Measurements from ENCODE around the gene RND1. TPM values are rescaled to one million over a fixed set of nuclear protein-coding genes. Genes with fewer than 3 reads are reported as not detected.

RND1 gene
- total and polyA plus RNA-seq, 2 of the 13 experiments (the other 11 are each of a cell fraction or from before 2014, with no cell fraction given), result 1.8 to 1.9 TPM

DNA sequence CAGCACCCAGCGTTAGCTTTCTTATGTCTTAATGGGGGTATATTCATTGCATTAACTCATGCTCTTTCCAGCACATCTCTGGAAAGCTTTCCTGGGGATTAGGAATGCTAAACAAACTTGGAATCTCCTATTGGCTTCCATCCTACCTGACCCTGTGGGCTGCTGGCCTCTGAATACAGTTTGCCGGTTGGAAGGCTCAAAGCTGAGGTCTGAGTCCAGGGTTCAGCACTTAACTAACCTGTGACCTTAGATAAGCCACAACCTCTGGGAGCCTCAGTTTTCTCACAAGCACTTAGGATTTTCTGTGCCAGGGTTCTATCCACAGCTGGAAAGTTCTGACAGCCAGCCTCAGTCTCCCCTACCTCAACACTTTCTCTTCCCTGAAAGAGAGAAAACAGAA is 12.9 kb upstream of the RND1 start (continued):
- TF ChIP-seq, protein P1, sequence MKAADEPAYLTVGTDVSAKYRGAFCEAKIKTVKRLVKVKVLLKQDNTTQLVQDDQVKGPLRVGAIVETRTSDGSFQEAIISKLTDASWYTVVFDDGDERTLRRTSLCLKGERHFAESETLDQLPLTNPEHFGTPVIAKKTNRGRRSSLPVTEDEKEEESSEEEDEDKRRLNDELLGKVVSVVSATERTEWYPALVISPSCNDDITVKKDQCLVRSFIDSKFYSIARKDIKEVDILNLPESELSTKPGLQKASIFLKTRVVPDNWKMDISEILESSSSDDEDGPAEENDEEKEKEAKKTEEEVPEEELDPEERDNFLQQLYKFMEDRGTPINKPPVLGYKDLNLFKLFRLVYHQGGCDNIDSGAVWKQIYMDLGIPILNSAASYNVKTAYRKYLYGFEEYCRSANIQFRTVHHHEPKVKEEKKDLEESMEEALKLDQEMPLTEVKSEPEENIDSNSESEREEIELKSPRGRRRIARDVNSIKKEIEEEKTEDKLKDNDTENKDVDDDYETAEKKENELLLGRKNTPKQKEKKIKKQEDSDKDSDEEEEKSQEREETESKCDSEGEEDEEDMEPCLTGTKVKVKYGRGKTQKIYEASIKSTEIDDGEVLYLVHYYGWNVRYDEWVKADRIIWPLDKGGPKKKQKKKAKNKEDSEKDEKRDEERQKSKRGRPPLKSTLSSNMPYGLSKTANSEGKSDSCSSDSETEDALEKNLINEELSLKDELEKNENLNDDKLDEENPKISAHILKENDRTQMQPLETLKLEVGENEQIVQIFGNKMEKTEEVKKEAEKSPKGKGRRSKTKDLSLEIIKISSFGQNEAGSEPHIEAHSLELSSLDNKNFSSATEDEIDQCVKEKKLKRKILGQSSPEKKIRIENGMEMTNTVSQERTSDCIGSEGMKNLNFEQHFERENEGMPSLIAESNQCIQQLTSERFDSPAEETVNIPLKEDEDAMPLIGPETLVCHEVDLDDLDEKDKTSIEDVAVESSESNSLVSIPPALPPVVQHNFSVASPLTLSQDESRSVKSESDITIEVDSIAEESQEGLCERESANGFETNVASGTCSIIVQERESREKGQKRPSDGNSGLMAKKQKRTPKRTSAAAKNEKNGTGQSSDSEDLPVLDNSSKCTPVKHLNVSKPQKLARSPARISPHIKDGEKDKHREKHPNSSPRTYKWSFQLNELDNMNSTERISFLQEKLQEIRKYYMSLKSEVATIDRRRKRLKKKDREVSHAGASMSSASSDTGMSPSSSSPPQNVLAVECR (CRISPR knock-in tag; IDR thresholded peaks at IDR 0.05; ENCODE audit: borderline replicate concordance), result no peak
- TF ChIP-seq, protein P2, sequence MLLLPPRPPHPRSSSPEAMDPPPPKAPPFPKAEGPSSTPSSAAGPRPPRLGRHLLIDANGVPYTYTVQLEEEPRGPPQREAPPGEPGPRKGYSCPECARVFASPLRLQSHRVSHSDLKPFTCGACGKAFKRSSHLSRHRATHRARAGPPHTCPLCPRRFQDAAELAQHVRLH (CRISPR knock-in tag; IDR thresholded peaks at IDR 0.05; ENCODE audit: borderline replicate concordance, low read depth), result no peak
- TF ChIP-seq, protein P3, sequence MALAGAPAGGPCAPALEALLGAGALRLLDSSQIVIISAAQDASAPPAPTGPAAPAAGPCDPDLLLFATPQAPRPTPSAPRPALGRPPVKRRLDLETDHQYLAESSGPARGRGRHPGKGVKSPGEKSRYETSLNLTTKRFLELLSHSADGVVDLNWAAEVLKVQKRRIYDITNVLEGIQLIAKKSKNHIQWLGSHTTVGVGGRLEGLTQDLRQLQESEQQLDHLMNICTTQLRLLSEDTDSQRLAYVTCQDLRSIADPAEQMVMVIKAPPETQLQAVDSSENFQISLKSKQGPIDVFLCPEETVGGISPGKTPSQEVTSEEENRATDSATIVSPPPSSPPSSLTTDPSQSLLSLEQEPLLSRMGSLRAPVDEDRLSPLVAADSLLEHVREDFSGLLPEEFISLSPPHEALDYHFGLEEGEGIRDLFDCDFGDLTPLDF (CRISPR knock-in tag; IDR thresholded peaks at IDR 0.05), result no peak
- TF ChIP-seq STAT5B (CRISPR knock-in tag; IDR thresholded peaks at IDR 0.05) (no peak), IRF2 (CRISPR knock-in tag; IDR thresholded peaks at IDR 0.05) (no peak), HNF4G (IDR thresholded peaks at IDR 0.05; ENCODE audit: borderline replicate concordance, low read depth, low read length) (peak; percentile 48; the same call in 1 of the 2 replicates), HNF4G (CRISPR knock-in tag; IDR thresholded peaks at IDR 0.05; ENCODE audit: borderline replicate concordance, low read depth) (no peak), YY1 (IDR thresholded peaks at IDR 0.05; ENCODE audit: insufficient read depth, insufficient replicate concordance, low read depth, low read length) (no peak), HNF4A (CRISPR knock-in tag; IDR thresholded peaks at IDR 0.05) (peak; percentile 82), TEAD3 (CRISPR knock-in tag; optimal IDR thresholded peaks at IDR 0.05; ENCODE audit: borderline replicate concordance) (peak; percentile 8)
- TF ChIP-seq, protein P4, sequence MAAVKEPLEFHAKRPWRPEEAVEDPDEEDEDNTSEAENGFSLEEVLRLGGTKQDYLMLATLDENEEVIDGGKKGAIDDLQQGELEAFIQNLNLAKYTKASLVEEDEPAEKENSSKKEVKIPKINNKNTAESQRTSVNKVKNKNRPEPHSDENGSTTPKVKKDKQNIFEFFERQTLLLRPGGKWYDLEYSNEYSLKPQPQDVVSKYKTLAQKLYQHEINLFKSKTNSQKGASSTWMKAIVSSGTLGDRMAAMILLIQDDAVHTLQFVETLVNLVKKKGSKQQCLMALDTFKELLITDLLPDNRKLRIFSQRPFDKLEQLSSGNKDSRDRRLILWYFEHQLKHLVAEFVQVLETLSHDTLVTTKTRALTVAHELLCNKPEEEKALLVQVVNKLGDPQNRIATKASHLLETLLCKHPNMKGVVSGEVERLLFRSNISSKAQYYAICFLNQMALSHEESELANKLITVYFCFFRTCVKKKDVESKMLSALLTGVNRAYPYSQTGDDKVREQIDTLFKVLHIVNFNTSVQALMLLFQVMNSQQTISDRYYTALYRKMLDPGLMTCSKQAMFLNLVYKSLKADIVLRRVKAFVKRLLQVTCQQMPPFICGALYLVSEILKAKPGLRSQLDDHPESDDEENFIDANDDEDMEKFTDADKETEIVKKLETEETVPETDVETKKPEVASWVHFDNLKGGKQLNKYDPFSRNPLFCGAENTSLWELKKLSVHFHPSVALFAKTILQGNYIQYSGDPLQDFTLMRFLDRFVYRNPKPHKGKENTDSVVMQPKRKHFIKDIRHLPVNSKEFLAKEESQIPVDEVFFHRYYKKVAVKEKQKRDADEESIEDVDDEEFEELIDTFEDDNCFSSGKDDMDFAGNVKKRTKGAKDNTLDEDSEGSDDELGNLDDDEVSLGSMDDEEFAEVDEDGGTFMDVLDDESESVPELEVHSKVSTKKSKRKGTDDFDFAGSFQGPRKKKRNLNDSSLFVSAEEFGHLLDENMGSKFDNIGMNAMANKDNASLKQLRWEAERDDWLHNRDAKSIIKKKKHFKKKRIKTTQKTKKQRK (IDR thresholded peaks at IDR 0.05; ENCODE audit: low read length), result no peak
- TF ChIP-seq, protein P5, sequence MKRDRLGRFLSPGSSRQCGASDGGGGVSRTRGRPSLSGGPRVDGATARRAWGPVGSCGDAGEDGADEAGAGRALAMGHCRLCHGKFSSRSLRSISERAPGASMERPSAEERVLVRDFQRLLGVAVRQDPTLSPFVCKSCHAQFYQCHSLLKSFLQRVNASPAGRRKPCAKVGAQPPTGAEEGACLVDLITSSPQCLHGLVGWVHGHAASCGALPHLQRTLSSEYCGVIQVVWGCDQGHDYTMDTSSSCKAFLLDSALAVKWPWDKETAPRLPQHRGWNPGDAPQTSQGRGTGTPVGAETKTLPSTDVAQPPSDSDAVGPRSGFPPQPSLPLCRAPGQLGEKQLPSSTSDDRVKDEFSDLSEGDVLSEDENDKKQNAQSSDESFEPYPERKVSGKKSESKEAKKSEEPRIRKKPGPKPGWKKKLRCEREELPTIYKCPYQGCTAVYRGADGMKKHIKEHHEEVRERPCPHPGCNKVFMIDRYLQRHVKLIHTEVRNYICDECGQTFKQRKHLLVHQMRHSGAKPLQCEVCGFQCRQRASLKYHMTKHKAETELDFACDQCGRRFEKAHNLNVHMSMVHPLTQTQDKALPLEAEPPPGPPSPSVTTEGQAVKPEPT (CRISPR knock-in tag; IDR thresholded peaks at IDR 0.05; ENCODE audit: low read depth), result no peak
- TF ChIP-seq, protein P6, sequence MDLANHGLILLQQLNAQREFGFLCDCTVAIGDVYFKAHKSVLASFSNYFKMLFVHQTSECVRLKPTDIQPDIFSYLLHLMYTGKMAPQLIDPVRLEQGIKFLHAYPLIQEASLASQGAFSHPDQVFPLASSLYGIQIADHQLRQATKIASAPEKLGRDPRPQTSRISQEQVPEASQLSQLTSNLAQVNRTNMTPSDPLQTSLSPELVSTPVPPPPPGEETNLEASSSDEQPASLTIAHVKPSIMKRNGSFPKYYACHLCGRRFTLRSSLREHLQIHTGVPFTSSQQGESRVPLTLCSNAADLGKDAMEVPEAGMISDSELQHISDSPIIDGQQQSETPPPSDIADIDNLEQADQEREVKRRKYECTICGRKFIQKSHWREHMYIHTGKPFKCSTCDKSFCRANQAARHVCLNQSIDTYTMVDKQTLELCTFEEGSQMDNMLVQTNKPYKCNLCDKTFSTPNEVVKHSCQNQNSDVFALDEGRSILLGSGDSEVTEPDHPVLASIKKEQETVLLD (CRISPR knock-in tag; IDR thresholded peaks at IDR 0.05; ENCODE audit: low read depth), result no peak
- TF ChIP-seq, protein P7, sequence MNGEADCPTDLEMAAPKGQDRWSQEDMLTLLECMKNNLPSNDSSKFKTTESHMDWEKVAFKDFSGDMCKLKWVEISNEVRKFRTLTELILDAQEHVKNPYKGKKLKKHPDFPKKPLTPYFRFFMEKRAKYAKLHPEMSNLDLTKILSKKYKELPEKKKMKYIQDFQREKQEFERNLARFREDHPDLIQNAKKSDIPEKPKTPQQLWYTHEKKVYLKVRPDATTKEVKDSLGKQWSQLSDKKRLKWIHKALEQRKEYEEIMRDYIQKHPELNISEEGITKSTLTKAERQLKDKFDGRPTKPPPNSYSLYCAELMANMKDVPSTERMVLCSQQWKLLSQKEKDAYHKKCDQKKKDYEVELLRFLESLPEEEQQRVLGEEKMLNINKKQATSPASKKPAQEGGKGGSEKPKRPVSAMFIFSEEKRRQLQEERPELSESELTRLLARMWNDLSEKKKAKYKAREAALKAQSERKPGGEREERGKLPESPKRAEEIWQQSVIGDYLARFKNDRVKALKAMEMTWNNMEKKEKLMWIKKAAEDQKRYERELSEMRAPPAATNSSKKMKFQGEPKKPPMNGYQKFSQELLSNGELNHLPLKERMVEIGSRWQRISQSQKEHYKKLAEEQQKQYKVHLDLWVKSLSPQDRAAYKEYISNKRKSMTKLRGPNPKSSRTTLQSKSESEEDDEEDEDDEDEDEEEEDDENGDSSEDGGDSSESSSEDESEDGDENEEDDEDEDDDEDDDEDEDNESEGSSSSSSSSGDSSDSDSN (CRISPR knock-in tag; IDR thresholded peaks at IDR 0.05), result no peak

Measured in HepG2 (cell line).